Gastrocnemius medialis (tissue), 4 donors: ENCODE measurements around the gene FERMT1. TPM values are rescaled to one million over a fixed set of nuclear protein-coding genes. Genes with fewer than 3 reads are reported as not detected.

Source experiments
- ATAC-seq, 2 donors: fragments of 150-250 bp; one replicate each; pipeline ENCODE4 v1.9.1; 2016
- DNase-seq, 2 donors: peaks; one replicate each; pipeline ENCODE4 v3.0.0-alpha.2; 2019
- H3K27ac ChIP-seq, 4 donors: fragments of 200-600 bp; sonication (generic); 1 replicate in 1 of 4; 2 replicates in 3 of 4; pipeline ENCODE4 v1.5.1; 2016 to 2018; ENCODE audit warnings: mild to moderate bottlenecking in 2 of 4, moderate library complexity in 1 of 4
- H3K27me3 ChIP-seq, 3 donors: fragments of 200-600 bp; sonication (generic) in 2 of 3; 1 replicate in 1 of 3; 2 replicates in 2 of 3; pipeline versions ENCODE4 v1.5.1 to v1.6.0; 2016 to 2019; ENCODE audit warnings: mild to moderate bottlenecking in 1 of 3, moderate library complexity in 1 of 3
- H3K36me3 ChIP-seq, 2 donors: fragments of 200-600 bp; sonication (generic) in 1 of 2; one replicate each; pipeline ENCODE4 v1.5.1; 2017 to 2018
- H3K4me1 ChIP-seq, 2 donors: fragments of 200-600 bp; sonication (generic) in 1 of 2; one replicate each; pipeline ENCODE4 v1.5.1; 2016 to 2017; ENCODE audit warnings: mild to moderate bottlenecking in 2 of 2
- H3K4me3 ChIP-seq, 4 donors: fragments of 200-600 bp; sonication (generic) in 3 of 4; 1 replicate in 1 of 4; 2 replicates in 3 of 4; pipeline ENCODE4 v1.5.1; 2016 to 2019; ENCODE audit warnings: mild to moderate bottlenecking in 2 of 4
- H3K9me3 ChIP-seq, 3 donors: fragments of 200-600 bp; sonication (generic) in 2 of 3; 1 replicate in 1 of 3; 2 replicates in 2 of 3; pipeline ENCODE4 v1.5.1; 2016 to 2019
- CTCF ChIP-seq, 5 experiments: fragments of 450-650 bp in 3 of 5; fragments of 200-600 bp in 2 of 5; sonication (generic) in 2 of 5; IDR thresholded peaks in 4 of 5; conservative IDR thresholded peaks in 1 of 5; 1 replicate in 4 of 5; 2 replicates in 1 of 5; pipeline ENCODE4 v1.5.1; 2016 to 2019; ENCODE audit warnings: antibody characterized with exemption in 5 of 5, mild to moderate bottlenecking in 3 of 5, moderate library complexity in 3 of 5
- POLR2A ChIP-seq, 2 donors: fragments of 450-650 bp; IDR thresholded peaks; one replicate each; pipeline ENCODE4 v1.6.1; 2017; ENCODE audit warnings: antibody characterized with exemption in 2 of 2, mild to moderate bottlenecking in 2 of 2, moderate library complexity in 2 of 2
- in situ Hi-C, 4 donors: fragments of 200-750 bp; cut with MboI; loops; one replicate each; pipeline versions ENCODE4 v1.15.0 to v1.8.0; 2017; ENCODE audit warnings: low sequenced_read_pairs in 4 of 4
- intact Hi-C: fragments of 100-400 bp; cut with DNase I; formaldehyde crosslinking; loops from one replicate; pipeline ENCODE4 v1.15.1; 2023; ENCODE audit warnings: low total_unique reads
- total RNA-seq, 4 donors: library from RNA; depleted of rRNA; stranded (reverse); fragments of >200 nt; gene quantifications; one replicate each; pipeline versions ENCODE4 v1.1.0 to v1.2.3, GENCODE V29; 2016

Gene FERMT1
- total RNA-seq, 4 donors from 2014 or later = 0.09 to 0.36 TPM; not detected in 2

GRCh38 chr20:6130045-6130444, 7.2 kb upstream of the FERMT1 start:
- no peak overlapping the region for H3K27ac ChIP-seq
- no peak for DNase-seq
- no peaks in the 10 kb centered on the region for H3K36me3 ChIP-seq
- ATAC-seq = no peak
- TF ChIP-seq CTCF (IDR thresholded peaks at IDR 0.05 in 4 of 5, conservative IDR thresholded peaks at IDR 0.05 in 1 of 5) (no peak), POLR2A (IDR thresholded peaks at IDR 0.05) (no peak)
- H3K9me3 ChIP-seq = no peaks in the 10 kb centered on the region
- no peak overlapping the region for H3K4me3 ChIP-seq
- no peaks in the 10 kb centered on the region for H3K27me3 ChIP-seq
- intact Hi-C loops = no loop called here
- H3K4me1 ChIP-seq = no peaks in the 10 kb centered on the region
- in situ Hi-C loops = loop anchor here in 3 of 4 donors (25.0 kb wide), 1 partner anchor 1157 kb away; no protein-coding TSS in a partner anchor

GRCh38 chr20:6127825-6128224, 5.0 kb upstream of the FERMT1 start:
- in situ Hi-C loops = loop anchor here in 3 of 4 donors (25.0 kb wide), 1 partner anchor 1159 kb away; no protein-coding TSS in a partner anchor
- Histone ChIP-seq H3K9me3 (no peaks in the 10 kb centered on the region), H3K27ac (no peak overlapping the region), H3K4me3 (no peak overlapping the region), H3K4me1 (peaks cover 0 to 5% of the 10 kb centered on the region in 2 donors), H3K36me3 (no peaks in the 10 kb centered on the region), H3K27me3 (peaks cover 0 to 5% (median 2%) of the 10 kb centered on the region in 3 donors)
- intact Hi-C loops = no loop called here
- ATAC-seq = no peak
- TF ChIP-seq POLR2A (IDR thresholded peaks at IDR 0.05) (no peak), CTCF (IDR thresholded peaks at IDR 0.05 in 4 of 5, conservative IDR thresholded peaks at IDR 0.05 in 1 of 5) (no peak)
- no peak for DNase-seq

GRCh38 chr20:6126846-6127245, 4.0 kb upstream of the FERMT1 start:
- no peak overlapping the region for H3K4me3 ChIP-seq
- no peaks in the 10 kb centered on the region for H3K9me3 ChIP-seq
- no peak overlapping the region for H3K27ac ChIP-seq
- H3K4me1 ChIP-seq = peaks cover 0 to 8% of the 10 kb centered on the region in 2 donors
- in situ Hi-C loops = loop anchor here in 3 of 4 donors (25.0 kb wide), 1 partner anchor 1160 kb away; no protein-coding TSS in a partner anchor
- H3K27me3 ChIP-seq = peaks cover 4 to 5% (median 4%) of the 10 kb centered on the region in 3 donors
- no peaks in the 10 kb centered on the region for H3K36me3 ChIP-seq
- no peak for ATAC-seq
- TF ChIP-seq POLR2A (IDR thresholded peaks at IDR 0.05) = no peak
- no peak for TF ChIP-seq CTCF (IDR thresholded peaks at IDR 0.05 in 4 of 5, conservative IDR thresholded peaks at IDR 0.05 in 1 of 5)
- DNase-seq = no peak
- intact Hi-C loops = no loop called here

- ATAC-seq (no peak), DNase-seq (no peak)
- intact Hi-C loops (no loop called here), in situ Hi-C loops (no loop called here)
- Histone ChIP-seq H3K9me3 (no peaks in the 10 kb centered on the region), H3K36me3 (no peaks in the 10 kb centered on the region), H3K27me3 (peaks cover 4 to 8% (median 5%) of the 10 kb centered on the region in 3 donors), H3K4me1 (peaks cover 0 to 8% of the 10 kb centered on the region in 2 donors), H3K4me3 (no peak overlapping the region), H3K27ac (no peak overlapping the region)
- TF ChIP-seq CTCF (IDR thresholded peaks at IDR 0.05 in 4 of 5, conservative IDR thresholded peaks at IDR 0.05 in 1 of 5) = no peak
Observed at GRCh38 chr20:6123649-6124014, 802 bp upstream of the FERMT1 start.
